ENCODE data around the gene AKAP7.

The AKAP7 gene

DNA sequence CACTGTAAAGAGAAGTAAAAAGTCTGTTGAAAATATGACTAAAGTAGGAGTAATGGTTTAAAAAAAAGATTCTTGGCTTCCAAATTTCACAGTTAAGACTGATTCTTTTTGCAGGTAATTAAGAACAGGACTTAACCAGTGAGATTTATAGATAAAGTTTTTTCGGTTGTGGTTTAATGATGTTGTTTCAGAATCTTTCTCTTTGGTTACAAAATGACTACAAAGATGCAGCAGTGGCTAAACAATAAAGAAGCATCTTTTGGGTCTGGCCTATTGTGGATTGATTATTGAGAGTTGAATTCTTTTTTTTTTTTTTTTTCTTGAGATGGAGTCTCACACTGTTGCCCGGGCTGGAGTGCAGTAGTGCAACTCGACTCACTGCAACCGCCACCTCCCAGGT, 109.7 kb downstream of the AKAP7 start:
- H3K4me3 ChIP-seq (ENCODE audit: low read length) = no peak overlapping the region
- no peak for DNase-seq (ENCODE audit: low read depth)
- TF ChIP-seq, protein P1, sequence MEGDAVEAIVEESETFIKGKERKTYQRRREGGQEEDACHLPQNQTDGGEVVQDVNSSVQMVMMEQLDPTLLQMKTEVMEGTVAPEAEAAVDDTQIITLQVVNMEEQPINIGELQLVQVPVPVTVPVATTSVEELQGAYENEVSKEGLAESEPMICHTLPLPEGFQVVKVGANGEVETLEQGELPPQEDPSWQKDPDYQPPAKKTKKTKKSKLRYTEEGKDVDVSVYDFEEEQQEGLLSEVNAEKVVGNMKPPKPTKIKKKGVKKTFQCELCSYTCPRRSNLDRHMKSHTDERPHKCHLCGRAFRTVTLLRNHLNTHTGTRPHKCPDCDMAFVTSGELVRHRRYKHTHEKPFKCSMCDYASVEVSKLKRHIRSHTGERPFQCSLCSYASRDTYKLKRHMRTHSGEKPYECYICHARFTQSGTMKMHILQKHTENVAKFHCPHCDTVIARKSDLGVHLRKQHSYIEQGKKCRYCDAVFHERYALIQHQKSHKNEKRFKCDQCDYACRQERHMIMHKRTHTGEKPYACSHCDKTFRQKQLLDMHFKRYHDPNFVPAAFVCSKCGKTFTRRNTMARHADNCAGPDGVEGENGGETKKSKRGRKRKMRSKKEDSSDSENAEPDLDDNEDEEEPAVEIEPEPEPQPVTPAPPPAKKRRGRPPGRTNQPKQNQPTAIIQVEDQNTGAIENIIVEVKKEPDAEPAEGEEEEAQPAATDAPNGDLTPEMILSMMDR (conservative IDR thresholded peaks at IDR 0.05; ENCODE audit: low read depth, low read length) = no peak

DNA sequence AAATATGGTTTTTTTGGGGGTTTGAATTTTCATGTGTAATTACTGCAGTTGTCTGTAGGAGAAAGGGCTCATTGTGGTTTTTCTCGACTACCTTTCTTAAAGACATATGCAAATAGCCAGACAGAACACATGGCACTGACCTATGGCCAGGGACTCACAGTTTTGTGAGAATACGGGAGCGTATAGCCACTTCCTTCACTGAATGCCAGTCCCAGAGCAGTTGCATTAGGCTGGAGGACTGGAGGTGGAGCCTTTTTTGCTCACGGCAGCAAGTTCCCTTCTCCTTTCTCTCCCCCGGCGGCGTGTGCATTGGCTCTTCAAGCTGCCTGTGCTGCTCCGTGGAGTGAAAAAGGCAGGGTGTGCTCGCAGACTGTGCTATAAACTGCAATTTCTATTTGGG, 114.9 kb downstream of the AKAP7 start:
- peak overlapping the region; percentile 57 for H3K4me3 ChIP-seq (ENCODE audit: low read length)
- TF ChIP-seq, protein P1 (conservative IDR thresholded peaks at IDR 0.05; ENCODE audit: low read depth, low read length) = no peak
- peak; percentile 18 for DNase-seq (ENCODE audit: low read depth)

DNA sequence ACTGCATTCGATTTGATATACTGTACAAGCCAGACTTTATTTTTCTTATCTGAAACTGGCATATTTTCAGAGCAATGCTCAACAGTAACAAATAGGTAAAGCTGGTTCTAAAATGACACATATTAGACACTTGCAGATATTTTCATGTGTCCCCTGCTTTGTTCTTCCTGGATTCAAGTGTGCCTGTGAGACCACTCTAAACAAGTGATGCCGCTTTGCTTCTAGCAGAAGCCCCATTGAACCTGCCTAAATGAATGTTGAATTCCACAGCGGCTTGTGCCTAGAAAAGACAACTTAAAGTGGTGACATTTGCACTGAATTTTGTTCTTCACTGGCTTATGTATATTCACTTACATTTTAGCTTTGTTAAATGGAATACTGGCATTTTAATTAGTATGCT, 115.7 kb downstream of the AKAP7 start:
- TF ChIP-seq, protein P1 (conservative IDR thresholded peaks at IDR 0.05; ENCODE audit: low read depth, low read length) = no peak
- H3K4me3 ChIP-seq (ENCODE audit: low read length) = no peak overlapping the region

DNA sequence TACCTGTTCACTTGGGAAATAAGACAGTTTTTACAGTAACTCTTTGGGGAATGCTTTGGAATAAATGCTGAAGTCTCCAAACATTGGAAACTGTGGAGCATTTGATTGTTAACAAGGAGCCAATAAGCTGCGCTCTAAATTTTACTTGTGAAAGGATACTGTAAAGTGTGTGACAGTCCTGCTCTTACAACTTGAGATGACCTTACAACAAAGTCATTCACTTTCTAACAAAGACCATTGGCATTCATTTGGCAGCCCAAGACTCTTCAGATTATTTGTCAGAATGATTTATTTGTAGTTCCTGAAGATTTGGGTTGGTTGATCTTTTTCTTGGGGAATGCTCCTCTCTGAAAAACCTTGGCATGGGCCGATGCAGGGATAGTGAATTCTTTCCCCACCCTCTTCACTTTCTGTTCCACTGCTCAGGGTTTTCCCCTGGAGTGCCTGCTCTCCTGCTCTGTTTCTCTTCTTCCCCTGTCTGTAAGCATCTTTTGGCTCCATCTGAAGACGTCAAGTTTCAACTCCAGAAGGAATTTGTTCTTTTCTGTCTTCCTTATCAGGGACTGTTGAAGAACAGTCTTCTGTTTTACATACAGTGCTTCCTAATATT, 116.4 kb downstream of the AKAP7 start:
- no peak overlapping the region for H3K4me3 ChIP-seq (ENCODE audit: low read length)
- no peak for DNase-seq (ENCODE audit: low read depth)
- TF ChIP-seq, protein P1 (conservative IDR thresholded peaks at IDR 0.05; ENCODE audit: low read depth, low read length) = no peak

More for the DNA sequence above, 115.7 kb downstream of the AKAP7 start:
- no peak for DNase-seq (ENCODE audit: low read depth)

DNA sequence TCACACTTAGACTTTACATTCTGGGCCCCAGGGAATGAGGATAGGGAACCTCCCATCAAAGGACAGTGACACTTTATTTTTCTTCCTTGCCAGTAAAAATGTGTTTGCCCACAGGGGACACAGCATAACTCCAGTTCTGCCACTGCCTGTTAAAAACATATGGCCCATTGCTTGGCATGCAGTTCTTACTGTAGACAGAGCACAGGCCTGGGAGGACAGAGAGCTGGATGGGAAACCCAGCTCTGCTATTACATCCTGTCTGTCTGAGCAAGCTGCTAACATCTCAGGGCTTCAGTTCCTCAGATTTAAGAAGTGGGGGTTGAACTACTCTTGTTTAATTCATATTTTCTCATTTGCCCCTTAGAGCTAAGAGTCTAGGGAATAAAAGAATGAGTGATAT, 120.2 kb downstream of the AKAP7 start:
- TF ChIP-seq, protein P1 (conservative IDR thresholded peaks at IDR 0.05; ENCODE audit: low read depth, low read length) = no peak
- no peak for DNase-seq (ENCODE audit: low read depth)
- no peak overlapping the region for H3K4me3 ChIP-seq (ENCODE audit: low read length)

DNA sequence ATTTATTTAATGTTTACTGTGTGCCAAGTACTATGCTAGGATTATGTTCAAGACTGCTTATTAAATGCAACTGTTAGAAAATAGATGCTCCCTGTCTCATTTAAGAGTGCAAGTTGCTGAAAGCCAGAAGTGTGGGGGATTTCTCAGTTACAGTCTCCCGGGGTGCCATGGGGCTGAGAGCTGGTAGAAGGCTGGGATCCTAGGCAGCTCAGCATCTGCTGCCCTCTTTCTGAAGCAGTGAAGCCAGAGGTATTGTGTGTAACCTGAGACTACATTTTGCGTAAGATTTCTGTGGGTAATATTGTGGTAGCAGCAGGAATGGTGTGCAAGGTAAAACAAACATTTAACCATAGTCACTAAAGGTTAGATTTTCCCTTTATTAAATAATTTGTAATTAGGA, 120.6 kb downstream of the AKAP7 start:
- H3K4me3 ChIP-seq (ENCODE audit: low read length) = no peak overlapping the region
- TF ChIP-seq, protein P1 (conservative IDR thresholded peaks at IDR 0.05; ENCODE audit: low read depth, low read length) = no peak
- DNase-seq (ENCODE audit: low read depth) = no peak

DNA sequence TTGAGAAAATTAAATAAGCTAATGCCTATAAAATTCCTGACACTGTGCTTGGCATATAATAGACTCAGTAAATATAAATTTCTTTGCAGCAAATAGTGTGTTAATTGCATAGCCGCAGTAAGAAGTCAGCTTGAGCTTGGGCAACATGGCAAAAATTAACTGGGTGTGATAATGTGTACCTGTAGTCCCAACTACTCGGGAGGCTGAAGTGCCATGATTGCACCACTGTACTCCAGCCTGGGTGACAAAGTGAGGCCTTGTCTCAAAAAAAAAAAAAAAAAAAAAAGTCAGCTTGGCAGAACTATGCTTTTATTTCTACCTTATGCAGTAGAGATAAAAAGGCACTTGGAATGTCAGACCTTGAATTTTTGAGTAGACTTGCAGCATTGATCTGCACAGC, 121.8 kb downstream of the AKAP7 start:
- DNase-seq (ENCODE audit: low read depth) = no peak
- H3K4me3 ChIP-seq (ENCODE audit: low read length) = no peak overlapping the region
- TF ChIP-seq, protein P1 (conservative IDR thresholded peaks at IDR 0.05; ENCODE audit: low read depth, low read length) = no peak
